ENCODE data around the gene FOLR2.
"Not testable (repeated sequence)": the region's sequence is repeated elsewhere in the genome, so short reads cannot be mapped to it uniquely, and the experiment has no call there.

Gene FOLR2

DNA sequence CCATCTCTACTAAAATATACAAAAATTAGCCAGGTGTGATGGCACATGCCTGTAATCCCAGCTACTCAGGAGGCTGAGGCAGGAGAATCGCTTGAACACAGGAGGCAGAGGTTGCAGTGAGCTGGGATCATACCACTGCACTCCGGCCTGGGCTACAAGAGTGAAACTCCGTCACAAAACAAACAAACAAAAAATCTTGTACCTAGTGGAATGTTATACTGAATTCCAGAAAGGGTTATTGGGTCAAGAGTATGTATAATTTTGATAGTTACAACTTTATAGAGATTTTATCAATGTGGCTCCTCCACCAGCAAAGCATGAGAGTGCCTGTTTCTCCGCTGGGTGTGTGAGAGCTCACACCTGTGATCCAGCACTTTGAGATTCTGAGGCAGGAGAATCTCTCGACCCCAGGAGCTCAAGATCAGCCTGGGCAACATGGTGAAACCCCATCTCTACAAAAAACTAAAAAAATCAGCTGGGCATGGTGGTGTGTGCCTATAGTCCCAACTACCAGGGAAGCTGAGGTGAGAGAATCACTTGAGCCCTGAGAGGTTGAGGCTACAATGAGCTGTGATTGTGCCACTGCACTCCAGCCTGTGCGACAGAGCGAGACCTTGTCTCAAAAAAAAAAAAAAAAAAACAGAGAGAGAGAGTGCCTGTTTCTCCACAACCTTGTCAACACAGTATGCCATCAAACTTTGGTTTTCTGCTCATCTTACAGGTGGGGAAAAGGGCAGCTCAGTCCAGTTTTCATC is 37.4 kb upstream of the FOLR2 start:
- no peak for DNase-seq

DNA sequence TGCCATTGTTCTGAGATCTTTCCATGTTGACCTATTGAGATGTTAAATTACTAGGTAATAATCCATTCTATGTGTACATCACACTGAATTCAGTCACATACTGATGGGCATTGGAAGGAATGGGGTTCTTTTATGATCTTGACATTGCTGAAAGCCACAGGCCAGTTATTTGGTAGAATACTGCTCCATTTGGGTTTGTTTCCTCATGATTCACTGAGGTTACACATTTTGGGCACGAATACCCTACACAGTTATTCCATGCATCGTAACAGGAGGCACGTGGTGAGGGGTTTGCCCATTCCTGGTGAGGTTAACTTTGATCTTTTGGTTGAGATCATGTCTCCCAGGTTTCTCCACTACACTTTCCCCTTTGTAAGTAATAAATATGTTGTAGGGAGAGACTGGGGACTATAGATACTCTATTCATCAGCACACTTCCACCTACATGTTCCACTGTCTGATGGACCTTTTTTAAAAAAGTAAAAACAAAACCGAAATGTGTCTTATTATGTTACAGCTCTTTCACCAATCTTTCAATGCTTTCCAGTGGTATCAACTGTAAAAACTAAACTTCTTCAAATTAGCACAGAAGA is 36.7 kb upstream of the FOLR2 start:
- no peak overlapping the region for H3K27ac ChIP-seq
- TF ChIP-seq, protein P1, sequence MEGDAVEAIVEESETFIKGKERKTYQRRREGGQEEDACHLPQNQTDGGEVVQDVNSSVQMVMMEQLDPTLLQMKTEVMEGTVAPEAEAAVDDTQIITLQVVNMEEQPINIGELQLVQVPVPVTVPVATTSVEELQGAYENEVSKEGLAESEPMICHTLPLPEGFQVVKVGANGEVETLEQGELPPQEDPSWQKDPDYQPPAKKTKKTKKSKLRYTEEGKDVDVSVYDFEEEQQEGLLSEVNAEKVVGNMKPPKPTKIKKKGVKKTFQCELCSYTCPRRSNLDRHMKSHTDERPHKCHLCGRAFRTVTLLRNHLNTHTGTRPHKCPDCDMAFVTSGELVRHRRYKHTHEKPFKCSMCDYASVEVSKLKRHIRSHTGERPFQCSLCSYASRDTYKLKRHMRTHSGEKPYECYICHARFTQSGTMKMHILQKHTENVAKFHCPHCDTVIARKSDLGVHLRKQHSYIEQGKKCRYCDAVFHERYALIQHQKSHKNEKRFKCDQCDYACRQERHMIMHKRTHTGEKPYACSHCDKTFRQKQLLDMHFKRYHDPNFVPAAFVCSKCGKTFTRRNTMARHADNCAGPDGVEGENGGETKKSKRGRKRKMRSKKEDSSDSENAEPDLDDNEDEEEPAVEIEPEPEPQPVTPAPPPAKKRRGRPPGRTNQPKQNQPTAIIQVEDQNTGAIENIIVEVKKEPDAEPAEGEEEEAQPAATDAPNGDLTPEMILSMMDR (IDR thresholded peaks at IDR 0.05): no peak
- intact Hi-C loops (cut with DNase I; ENCODE audit: low total_unique reads): no loop called here
- H3K9me3 ChIP-seq: no peaks in the 10 kb centered on the region
- H3K36me3 ChIP-seq: no peaks in the 10 kb centered on the region
- DNase-seq: no peak
- H3K27me3 ChIP-seq: peaks cover 0 to 18% of the 10 kb centered on the region in 2 donors
- H3K4me3 ChIP-seq: no peak overlapping the region
- H3K4me1 ChIP-seq: no peaks in the 10 kb centered on the region

More for the DNA sequence above, 37.4 kb upstream of the FOLR2 start:
- Histone ChIP-seq H3K4me1 (no peaks in the 10 kb centered on the region), H3K36me3 (no peaks in the 10 kb centered on the region), H3K9me3 (no peaks in the 10 kb centered on the region), H3K4me3 (no peak overlapping the region), H3K27ac (no peak overlapping the region), H3K27me3 (peaks cover 0 to 18% of the 10 kb centered on the region in 2 donors)
- TF ChIP-seq, protein P1 (IDR thresholded peaks at IDR 0.05): no peak
- intact Hi-C loops (cut with DNase I; ENCODE audit: low total_unique reads): no loop called here

DNA sequence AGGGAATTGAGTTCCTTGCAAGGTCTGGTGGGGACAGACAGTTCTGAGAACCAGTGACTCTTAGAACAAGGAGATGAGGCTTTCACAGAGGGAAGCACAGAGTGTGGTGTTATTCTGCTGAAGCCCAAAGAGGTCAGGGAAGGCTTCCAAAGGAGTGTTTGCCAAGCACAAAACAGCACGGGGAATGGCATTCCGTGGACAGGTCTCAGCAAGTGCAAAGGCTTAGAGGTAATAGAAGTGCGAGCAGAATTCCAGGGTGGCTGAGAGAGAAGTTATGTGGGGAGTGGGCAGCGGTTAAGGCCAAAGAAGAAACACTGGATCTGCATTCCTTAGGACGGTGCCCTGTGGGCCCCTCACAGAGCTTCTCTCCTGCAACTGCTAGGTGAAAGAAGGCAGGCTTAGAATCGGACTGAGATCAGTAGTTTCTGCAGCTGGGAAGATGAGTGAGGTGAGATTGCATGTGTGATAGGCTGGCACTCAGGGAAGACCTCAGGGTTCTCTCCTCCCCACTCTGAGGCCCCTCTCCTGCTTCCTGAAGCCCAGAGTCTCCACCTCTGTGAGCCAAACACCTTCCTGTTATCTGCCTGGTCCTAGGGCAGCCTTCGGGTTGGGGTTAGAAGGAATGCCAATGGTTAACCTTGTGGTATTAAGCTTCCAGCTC is 35.6 kb upstream of the FOLR2 start:
- DNase-seq; H3K27ac ChIP-seq; H3K36me3 ChIP-seq; H3K9me3 ChIP-seq; H3K4me3 ChIP-seq; H3K4me1 ChIP-seq; intact Hi-C loops (cut with DNase I; ENCODE audit: low total_unique reads): not testable (repeated sequence)
- H3K27me3 ChIP-seq: peaks cover 0 to 18% of the 10 kb centered on the region in 2 donors

DNA sequence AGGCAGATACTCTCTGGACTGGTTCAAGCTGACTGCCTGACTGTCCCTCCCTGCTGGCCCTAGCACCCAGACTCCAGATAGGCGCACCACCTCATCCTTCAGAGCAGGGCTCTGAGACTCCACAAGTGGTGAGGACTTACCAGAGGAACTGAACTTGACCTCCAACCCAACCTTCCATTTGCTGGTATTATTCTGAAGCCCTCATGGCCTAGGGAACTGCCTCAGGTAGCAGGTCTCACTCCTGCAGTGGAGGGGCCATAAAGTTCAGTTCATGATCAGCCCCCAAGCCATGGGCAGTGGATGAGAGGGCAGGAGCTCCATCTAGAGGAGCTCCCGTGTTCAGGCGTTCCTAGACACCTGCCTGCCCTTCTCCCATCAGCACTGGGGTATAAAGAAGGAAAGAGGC is 35.0 kb upstream of the FOLR2 start:
- H3K4me3 ChIP-seq; H3K9me3 ChIP-seq; H3K27ac ChIP-seq; DNase-seq; H3K4me1 ChIP-seq; H3K36me3 ChIP-seq; intact Hi-C loops (cut with DNase I; ENCODE audit: low total_unique reads): not testable (repeated sequence)
- peaks cover 0 to 15% of the 10 kb centered on the region in 2 donors for H3K27me3 ChIP-seq

DNA sequence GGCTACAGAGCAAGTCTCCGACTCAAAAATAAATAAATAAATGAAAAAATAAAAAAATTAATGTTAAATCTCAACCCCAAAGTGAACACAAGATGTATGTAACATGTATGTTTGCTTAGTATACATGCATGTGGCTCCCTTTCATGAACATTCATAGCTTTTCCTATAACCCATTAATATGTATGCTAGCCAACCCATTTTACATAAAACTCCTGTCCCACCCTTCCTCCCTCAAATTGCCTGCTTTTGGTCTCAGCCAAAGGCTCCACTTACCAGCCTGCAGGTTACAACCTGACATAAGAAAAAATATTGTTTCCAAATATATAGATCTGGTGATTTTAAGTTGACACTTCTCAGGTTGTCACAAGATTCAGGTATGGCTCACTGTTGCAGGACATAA is 28.3 kb upstream of the FOLR2 start:
- Histone ChIP-seq H3K36me3 (no peaks in the 10 kb centered on the region), H3K4me3 (no peak overlapping the region), H3K27me3 (no peaks in the 10 kb centered on the region), H3K9me3 (no peaks in the 10 kb centered on the region), H3K27ac (no peak overlapping the region), H3K4me1 (peaks cover 0 to 5% (median 0%) of the 10 kb centered on the region in 4 donors)
- intact Hi-C loops (cut with DNase I; ENCODE audit: low total_unique reads): no loop called here
- no peak for DNase-seq
- TF ChIP-seq, protein P1 (IDR thresholded peaks at IDR 0.05): no peak

DNA sequence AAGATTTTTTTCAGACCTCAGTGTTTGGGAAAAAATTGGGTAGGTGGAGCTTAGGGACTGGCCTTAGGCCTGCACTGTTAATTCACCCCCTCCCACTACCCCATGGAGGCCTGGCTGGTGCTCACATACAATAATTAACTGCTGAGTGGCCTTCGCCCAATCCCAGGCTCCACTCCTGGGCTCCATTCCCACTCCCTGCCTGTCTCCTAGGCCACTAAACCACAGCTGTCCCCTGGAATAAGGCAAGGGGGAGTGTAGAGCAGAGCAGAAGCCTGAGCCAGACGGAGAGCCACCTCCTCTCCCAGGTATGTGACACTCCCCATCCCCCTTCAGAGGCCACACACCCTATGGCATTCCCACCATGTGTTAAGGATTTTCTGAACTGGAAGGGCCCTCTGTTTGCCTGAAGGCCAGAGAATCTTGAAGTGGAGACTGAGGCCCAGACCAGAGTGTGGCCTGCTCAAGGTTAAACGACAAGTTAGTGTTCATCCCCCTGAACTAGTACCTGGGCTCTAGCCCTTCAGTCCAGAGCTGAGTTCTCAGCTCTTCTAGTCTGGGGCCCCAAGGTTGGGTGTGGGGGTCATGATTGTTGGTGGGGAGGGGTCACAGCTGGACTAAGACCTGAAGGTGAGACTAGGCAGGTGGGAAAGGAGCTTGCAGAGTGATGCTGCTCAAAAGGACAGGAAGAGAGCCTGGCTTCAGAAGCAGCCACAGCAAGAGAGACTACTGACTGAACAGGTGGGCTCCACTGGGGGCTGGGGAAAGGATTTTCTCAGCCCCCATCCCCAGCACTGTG is 26.9 kb upstream of the FOLR2 start:
- Histone ChIP-seq H3K27ac (no peak overlapping the region), H3K4me1 (peaks cover 0 to 5% (median 0%) of the 10 kb centered on the region in 4 donors), H3K9me3 (no peaks in the 10 kb centered on the region), H3K4me3 (no peak overlapping the region), H3K27me3 (no peaks in the 10 kb centered on the region), H3K36me3 (no peaks in the 10 kb centered on the region)
- TF ChIP-seq, protein P1 (IDR thresholded peaks at IDR 0.05): no peak
- intact Hi-C loops (cut with DNase I; ENCODE audit: low total_unique reads): no loop called here
- no peak for DNase-seq
